ENCODE data around the gene UBA1.

DNA sequence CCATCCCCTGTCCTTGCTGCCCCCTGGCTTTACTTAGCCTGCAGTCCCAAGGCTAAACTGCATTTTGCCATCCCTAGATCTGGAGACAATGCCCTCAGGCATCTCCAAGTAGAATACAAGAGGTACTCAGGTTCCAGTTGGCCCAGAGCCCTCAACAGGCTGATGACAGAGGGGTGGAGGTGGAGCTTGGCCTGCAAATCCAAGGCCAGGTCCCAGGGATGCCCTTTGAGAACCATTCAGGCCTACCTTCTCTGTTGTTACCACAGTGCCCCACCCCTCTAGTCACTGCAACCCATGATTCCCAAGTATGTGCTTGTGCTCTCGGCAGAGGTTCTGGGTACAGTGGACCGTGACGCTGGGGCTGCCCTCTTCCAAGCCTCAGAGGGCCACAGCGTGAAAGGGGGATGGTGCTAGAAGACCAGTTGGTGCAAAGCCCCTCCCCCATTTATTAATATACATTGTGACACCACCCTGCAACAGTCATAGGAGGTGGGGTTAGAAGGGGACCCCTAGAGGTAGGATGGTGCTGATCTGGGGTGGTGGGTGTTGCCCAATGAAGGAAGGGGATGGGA is 6.4 kb upstream of the UBA1 start:
- TF ChIP-seq CHD2 (IDR thresholded peaks at IDR 0.05; ENCODE audit: low read length, partially characterized antibody), result no peak
- TF ChIP-seq, protein P1, sequence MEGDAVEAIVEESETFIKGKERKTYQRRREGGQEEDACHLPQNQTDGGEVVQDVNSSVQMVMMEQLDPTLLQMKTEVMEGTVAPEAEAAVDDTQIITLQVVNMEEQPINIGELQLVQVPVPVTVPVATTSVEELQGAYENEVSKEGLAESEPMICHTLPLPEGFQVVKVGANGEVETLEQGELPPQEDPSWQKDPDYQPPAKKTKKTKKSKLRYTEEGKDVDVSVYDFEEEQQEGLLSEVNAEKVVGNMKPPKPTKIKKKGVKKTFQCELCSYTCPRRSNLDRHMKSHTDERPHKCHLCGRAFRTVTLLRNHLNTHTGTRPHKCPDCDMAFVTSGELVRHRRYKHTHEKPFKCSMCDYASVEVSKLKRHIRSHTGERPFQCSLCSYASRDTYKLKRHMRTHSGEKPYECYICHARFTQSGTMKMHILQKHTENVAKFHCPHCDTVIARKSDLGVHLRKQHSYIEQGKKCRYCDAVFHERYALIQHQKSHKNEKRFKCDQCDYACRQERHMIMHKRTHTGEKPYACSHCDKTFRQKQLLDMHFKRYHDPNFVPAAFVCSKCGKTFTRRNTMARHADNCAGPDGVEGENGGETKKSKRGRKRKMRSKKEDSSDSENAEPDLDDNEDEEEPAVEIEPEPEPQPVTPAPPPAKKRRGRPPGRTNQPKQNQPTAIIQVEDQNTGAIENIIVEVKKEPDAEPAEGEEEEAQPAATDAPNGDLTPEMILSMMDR (IDR thresholded peaks at IDR 0.05), result no peak

All from A549 (cell line).